Uterus (tissue), 4 donors: Measurements from ENCODE around the gene ZFP90. TPM values are rescaled to one million over a fixed set of nuclear protein-coding genes. Genes with fewer than 3 reads are reported as not detected.

ENCODE experiments used
- DNase-seq, 2 donors: peaks; one replicate each; pipeline ENCODE4 v3.0.0-alpha.2; 2019 to 2020
- H3K27ac ChIP-seq, 2 donors: fragments of 200-600 bp; sonication (generic); 1 replicate in 1 of 2; 2 replicates in 1 of 2; pipeline ENCODE4 v1.5.1; 2016 to 2018
- H3K27me3 ChIP-seq, 2 donors: fragments of 200-600 bp; sonication (generic); one replicate each; pipeline ENCODE4 v1.5.1; 2018 to 2019; ENCODE audit warnings: control low read depth in 1 of 2
- H3K36me3 ChIP-seq, 2 donors: fragments of 200-600 bp; sonication (generic); one replicate each; pipeline ENCODE4 v1.5.1; 2019; ENCODE audit warnings: control low read depth in 1 of 2
- H3K4me1 ChIP-seq, 2 donors: fragments of 200-600 bp; sonication (generic); one replicate each; pipeline ENCODE4 v1.5.1; 2018 to 2019; ENCODE audit warnings: control low read depth in 1 of 2
- H3K4me3 ChIP-seq, 2 donors: fragments of 200-600 bp; sonication (generic); 1 replicate in 1 of 2; 2 replicates in 1 of 2; pipeline ENCODE4 v1.5.1; 2018 to 2019; ENCODE audit warnings: mild to moderate bottlenecking in 1 of 2
- H3K9me3 ChIP-seq, 2 donors: fragments of 200-600 bp; sonication (generic); one replicate each; pipeline ENCODE4 v1.5.1; 2019; ENCODE audit warnings: control low read depth in 1 of 2
- POLR2A ChIP-seq, 2 donors: fragments of 450-650 bp; IDR thresholded peaks; one replicate each; pipeline ENCODE4 v1.6.1; 2016; ENCODE audit warnings: antibody characterized with exemption in 2 of 2, mild to moderate bottlenecking in 1 of 2, moderate library complexity in 1 of 2
- intact Hi-C: fragments of 100-400 bp; cut with DNase I; formaldehyde crosslinking; loops from one replicate; pipeline ENCODE4 v1.15.1; 2023; ENCODE audit warnings: low total_unique reads
- total RNA-seq, 4 donors: library from RNA; depleted of rRNA in 3 of 4; stranded (reverse); fragments of >200 nt in 3 of 4; gene quantifications; one replicate each; pipeline versions ENCODE4 v1.1.0 to v1.2.4, GENCODE V29; 2014 to 2023
- TF ChIP-seq, protein P1 (sequence below), 4 experiments: fragments of 200-600 bp in 2 of 4; fragments of 450-650 bp in 2 of 4; sonication (generic) in 2 of 4; IDR thresholded peaks; one replicate each; pipeline ENCODE4 v1.5.1; 2016 to 2019; ENCODE audit warnings: antibody characterized with exemption in 4 of 4, mild to moderate bottlenecking in 2 of 4, moderate library complexity in 1 of 4
- donor health status: DM: yes; HTN: yes; CAD: no.

The ZFP90 gene
- total RNA-seq, 4 donors from 2014 or later, result 19.1 to 81.4 (median 31.9) TPM

DNA sequence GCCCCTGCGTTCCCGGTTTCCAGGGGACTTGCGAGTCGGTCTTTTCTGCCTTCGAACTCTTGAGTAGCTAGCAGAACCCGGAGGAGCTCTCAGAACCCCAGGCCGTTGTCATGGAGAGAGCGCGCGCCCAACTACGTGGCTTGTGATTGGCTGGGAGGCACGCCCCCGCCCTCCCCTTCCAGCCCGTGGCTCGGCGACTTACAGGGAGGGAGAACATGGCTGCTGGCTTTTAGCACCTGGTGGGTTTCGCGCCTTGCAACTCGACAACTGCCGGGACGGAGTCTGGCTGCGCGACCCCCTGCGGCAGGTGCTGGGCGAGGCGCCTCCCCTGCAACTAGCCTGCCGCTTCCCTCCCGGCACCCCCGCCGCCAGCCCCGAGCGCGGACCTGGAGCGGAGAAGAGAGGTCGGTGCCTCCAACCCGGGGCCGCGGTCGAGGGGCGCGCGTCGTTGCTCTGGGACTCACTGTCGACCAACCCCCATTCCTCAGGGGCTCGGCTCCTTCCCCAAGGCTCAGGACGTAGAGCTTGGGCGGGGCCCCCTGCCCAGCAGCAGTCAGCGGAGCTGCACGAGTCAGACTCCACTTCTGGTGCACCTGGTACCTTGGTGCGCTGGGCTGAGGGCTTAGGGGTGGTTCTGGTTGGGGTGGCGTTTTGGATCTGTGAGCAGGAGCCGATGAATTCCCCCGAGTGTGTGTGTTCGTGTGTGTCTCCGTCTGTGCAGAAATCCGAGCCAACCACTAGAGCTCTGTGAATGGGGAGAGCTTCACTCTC lies 9.0 kb upstream of the ZFP90 start:
- Histone ChIP-seq H3K9me3 (no peaks in the 10 kb centered on the region), H3K36me3 (no peaks in the 10 kb centered on the region), H3K4me1 (peaks cover 5 to 8% of the 10 kb centered on the region in 2 donors), H3K27ac (peak overlapping the region in 1 of 2 donors; percentile 40), H3K4me3 (peak overlapping the region; percentile 62 to 82), H3K27me3 (no peaks in the 10 kb centered on the region)
- intact Hi-C loops, result loop anchor here (5.0 kb wide), 1 partner anchor 592 kb away; no protein-coding TSS in a partner anchor
- DNase-seq, result peak; percentile 87 to 89
- TF ChIP-seq, protein P1, sequence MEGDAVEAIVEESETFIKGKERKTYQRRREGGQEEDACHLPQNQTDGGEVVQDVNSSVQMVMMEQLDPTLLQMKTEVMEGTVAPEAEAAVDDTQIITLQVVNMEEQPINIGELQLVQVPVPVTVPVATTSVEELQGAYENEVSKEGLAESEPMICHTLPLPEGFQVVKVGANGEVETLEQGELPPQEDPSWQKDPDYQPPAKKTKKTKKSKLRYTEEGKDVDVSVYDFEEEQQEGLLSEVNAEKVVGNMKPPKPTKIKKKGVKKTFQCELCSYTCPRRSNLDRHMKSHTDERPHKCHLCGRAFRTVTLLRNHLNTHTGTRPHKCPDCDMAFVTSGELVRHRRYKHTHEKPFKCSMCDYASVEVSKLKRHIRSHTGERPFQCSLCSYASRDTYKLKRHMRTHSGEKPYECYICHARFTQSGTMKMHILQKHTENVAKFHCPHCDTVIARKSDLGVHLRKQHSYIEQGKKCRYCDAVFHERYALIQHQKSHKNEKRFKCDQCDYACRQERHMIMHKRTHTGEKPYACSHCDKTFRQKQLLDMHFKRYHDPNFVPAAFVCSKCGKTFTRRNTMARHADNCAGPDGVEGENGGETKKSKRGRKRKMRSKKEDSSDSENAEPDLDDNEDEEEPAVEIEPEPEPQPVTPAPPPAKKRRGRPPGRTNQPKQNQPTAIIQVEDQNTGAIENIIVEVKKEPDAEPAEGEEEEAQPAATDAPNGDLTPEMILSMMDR (IDR thresholded peaks at IDR 0.05), result no peak
- TF ChIP-seq POLR2A (IDR thresholded peaks at IDR 0.05), result no peak

DNA sequence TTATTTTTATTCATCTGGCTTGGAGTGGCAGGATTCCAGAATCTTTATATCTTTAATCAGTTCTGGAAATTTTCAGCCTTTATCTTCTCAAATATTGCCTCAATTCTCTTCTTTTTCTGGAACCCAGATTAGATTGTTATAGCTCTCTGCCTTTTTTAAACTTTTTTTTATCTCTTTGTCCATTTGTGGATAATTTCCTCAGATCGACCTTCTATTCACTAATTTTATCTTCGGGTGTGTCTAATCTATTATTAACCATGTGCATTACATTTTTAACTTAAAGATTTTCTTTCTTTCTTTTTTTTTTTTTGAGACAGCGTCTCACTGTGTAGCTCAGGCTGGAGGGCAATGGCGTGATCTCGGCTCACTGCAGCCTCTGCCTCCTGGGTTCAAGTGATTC lies 5.2 kb upstream of the ZFP90 start:
- no peak for DNase-seq
- Histone ChIP-seq H3K27me3 (no peaks in the 10 kb centered on the region), H3K9me3 (no peaks in the 10 kb centered on the region), H3K4me3 (no peak overlapping the region), H3K36me3 (no peaks in the 10 kb centered on the region), H3K4me1 (peaks cover 3 to 6% of the 10 kb centered on the region in 2 donors), H3K27ac (no peak overlapping the region)
- intact Hi-C loops, result no loop called here
- TF ChIP-seq POLR2A (IDR thresholded peaks at IDR 0.05), result no peak
- TF ChIP-seq, protein P1 (IDR thresholded peaks at IDR 0.05), result no peak

DNA sequence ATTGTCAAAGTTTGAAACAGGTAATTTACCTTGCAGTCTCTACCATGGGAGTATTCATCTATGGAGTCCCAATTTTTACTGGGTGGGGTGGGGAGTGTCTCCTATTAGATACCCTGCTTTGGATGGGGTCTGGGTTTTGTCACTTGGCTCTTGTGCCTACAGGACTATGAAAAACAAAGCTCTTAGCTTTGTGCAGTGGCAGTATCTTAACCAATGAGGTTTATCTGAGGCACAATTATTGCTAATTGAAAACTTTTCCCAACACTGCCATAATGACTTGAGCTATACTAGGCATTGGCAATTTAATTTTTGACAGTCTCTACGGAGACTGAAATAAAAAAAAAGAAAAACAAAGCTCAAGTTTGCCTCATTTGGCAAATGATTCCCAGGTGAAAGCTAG lies 3.8 kb upstream of the ZFP90 start:
- no peaks in the 10 kb centered on the region for H3K9me3 ChIP-seq
- TF ChIP-seq, protein P1 (IDR thresholded peaks at IDR 0.05), result no peak
- no peak for TF ChIP-seq POLR2A (IDR thresholded peaks at IDR 0.05)
- no peaks in the 10 kb centered on the region for H3K36me3 ChIP-seq
- H3K4me3 ChIP-seq, result no peak overlapping the region
- intact Hi-C loops, result no loop called here
- no peaks in the 10 kb centered on the region for H3K4me1 ChIP-seq
- DNase-seq, result no peak
- no peaks in the 10 kb centered on the region for H3K27me3 ChIP-seq
- no peak overlapping the region for H3K27ac ChIP-seq

DNA sequence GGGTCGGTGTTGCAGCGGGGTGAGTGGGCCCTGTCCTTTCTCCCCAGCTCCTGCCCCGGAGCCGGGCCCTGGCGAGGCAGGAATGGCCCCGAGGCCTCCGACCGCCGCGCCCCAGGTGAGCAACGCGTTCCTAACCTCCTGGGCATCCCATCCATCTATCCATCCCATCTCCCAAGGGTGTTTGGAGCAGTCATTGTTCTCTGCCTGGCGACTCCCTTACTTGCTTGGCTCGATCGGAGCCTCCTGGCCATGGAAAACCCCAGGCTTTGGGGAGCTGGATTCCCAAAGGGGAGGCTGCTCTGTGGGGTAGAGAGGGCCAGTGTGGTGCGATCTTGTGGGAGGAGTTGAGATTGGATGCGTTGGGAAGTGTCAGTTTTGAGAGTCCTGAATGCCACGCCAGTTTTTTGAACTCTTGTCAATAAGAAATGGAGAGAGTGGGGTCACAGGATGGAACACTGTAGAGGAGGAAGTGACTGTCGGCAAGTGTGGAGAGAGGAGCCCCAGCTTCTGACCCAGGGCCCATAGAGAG lies 684 bp downstream of the ZFP90 start:
- DNase-seq, result no peak
- H3K36me3 ChIP-seq, result no peaks in the 10 kb centered on the region
- intact Hi-C loops, result no loop called here
- no peaks in the 10 kb centered on the region for H3K9me3 ChIP-seq
- H3K27ac ChIP-seq, result peak overlapping the region; percentile 77 to 85
- TF ChIP-seq, protein P1 (IDR thresholded peaks at IDR 0.05), result no peak
- TF ChIP-seq POLR2A (IDR thresholded peaks at IDR 0.05), result no peak
- H3K4me1 ChIP-seq, result no peaks in the 10 kb centered on the region
- H3K4me3 ChIP-seq, result peak overlapping the region; percentile 91 to 94
- no peaks in the 10 kb centered on the region for H3K27me3 ChIP-seq

DNA sequence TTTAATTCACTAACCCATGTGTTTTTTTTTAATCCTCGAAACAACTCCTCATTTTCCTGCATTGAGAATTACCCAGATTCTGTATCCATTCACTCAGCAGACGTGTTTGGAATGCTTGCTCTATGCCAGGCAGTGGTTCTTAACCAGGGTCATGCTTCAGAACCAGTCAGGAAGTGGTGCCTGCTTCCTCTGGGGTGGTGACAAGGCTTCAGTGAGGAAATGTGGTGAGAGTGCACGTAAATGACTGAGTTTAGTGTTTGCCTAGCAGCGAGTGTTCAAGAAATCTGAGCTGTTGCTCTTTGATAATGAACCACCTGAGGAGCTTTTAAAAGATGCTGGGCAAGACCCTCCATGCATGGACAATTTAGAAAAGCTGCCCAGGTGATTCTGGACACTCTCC lies 9.9 kb downstream of the ZFP90 start:
- intact Hi-C loops, result no loop called here
- DNase-seq, result no peak
- no peaks in the 10 kb centered on the region for H3K9me3 ChIP-seq

More for the DNA sequence above, 9.9 kb downstream of the ZFP90 start:
- no peaks in the 10 kb centered on the region for H3K4me1 ChIP-seq
- TF ChIP-seq, protein P1 (IDR thresholded peaks at IDR 0.05), result no peak
- no peaks in the 10 kb centered on the region for H3K27me3 ChIP-seq
- H3K36me3 ChIP-seq, result no peaks in the 10 kb centered on the region
- no peak overlapping the region for H3K27ac ChIP-seq
- H3K4me3 ChIP-seq, result no peak overlapping the region
